Gastrocnemius medialis (tissue), 4 donors: Measurements from ENCODE around the gene NR0B2.
"Not testable (repeated sequence)": the region's sequence is repeated elsewhere in the genome, so short reads cannot be mapped to it uniquely, and the experiment has no call there.

Experiments
- CTCF ChIP-seq, 5 experiments: fragments of 450-650 bp in 3 of 5; fragments of 200-600 bp in 2 of 5; sonication (generic) in 2 of 5; IDR thresholded peaks in 4 of 5; conservative IDR thresholded peaks in 1 of 5; 1 replicate in 4 of 5; 2 replicates in 1 of 5; pipeline ENCODE4 v1.5.1; 2016 to 2019; ENCODE audit warnings: antibody characterized with exemption in 5 of 5, mild to moderate bottlenecking in 3 of 5, moderate library complexity in 3 of 5
- POLR2A ChIP-seq, 2 donors: fragments of 450-650 bp; IDR thresholded peaks; one replicate each; pipeline ENCODE4 v1.6.1; 2017; ENCODE audit warnings: antibody characterized with exemption in 2 of 2, mild to moderate bottlenecking in 2 of 2, moderate library complexity in 2 of 2

DNA sequence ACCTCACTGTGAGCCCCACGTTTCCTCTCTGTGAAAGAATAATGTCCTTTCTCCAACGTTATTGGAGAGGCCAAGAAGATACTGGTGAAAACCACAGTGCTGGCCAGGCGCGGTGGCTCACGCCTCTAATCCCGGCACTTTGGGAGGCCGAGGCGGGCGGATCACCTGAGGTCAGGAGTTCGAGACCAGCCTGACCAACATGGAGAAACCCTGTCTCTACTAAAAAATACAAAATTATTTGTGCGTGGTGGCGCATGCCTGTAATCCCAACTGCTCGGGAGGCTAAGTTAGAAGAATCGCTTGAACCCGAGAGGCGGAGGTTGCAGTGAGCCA is 34.9 kb upstream of the NR0B2 start:
- TF ChIP-seq CTCF (IDR thresholded peaks at IDR 0.05 in 4 of 5, conservative IDR thresholded peaks at IDR 0.05 in 1 of 5); POLR2A (IDR thresholded peaks at IDR 0.05): not testable (repeated sequence)
